ENCODE data around the gene ADARB2. TPM values are rescaled to one million over a fixed set of nuclear protein-coding genes. Genes with fewer than 3 reads are reported as not detected.
"Not testable (repeated sequence)": the region's sequence is repeated elsewhere in the genome, so short reads cannot be mapped to it uniquely, and the experiment has no call there.

The ADARB2 gene
- total RNA-seq, 1 donor from 2014 or later: 1.3 TPM

GRCh38 chr10:1327759-1328158, 409.6 kb downstream of the ADARB2 start:
- no peak for DNase-seq (ENCODE audit: low spot score)

GRCh38 chr10:1326514-1326913, 410.8 kb downstream of the ADARB2 start:
- not testable (repeated sequence) for DNase-seq (ENCODE audit: low spot score)

- DNase-seq (ENCODE audit: low spot score): no peak
These were observed 412.4 kb downstream of the ADARB2 start for GRCh38 chr10:1324903-1325302.

GRCh38 chr10:1323951-1324350, 413.4 kb downstream of the ADARB2 start:
- no peak for DNase-seq (ENCODE audit: low spot score)

GRCh38 chr10:1320739-1321320, 416.5 kb downstream of the ADARB2 start:
- DNase-seq (ENCODE audit: low spot score): no peak

- no peak for DNase-seq (ENCODE audit: low spot score)
These were observed 420.5 kb downstream of the ADARB2 start for GRCh38 chr10:1316809-1317143.

- no peak for DNase-seq (ENCODE audit: low spot score)
These were observed 421.1 kb downstream of the ADARB2 start for GRCh38 chr10:1316121-1316808.

- DNase-seq (ENCODE audit: low spot score): no peak
These were observed 422.1 kb downstream of the ADARB2 start for GRCh38 chr10:1315178-1315577.

- DNase-seq (ENCODE audit: low spot score): no peak
These were observed 425.6 kb downstream of the ADARB2 start for GRCh38 chr10:1311726-1312125.

GRCh38 chr10:1310271-1310789, 427.0 kb downstream of the ADARB2 start:
- DNase-seq (ENCODE audit: low spot score): no peak

- DNase-seq (ENCODE audit: low spot score): no peak
These were observed 427.6 kb downstream of the ADARB2 start for GRCh38 chr10:1309617-1310270.

GRCh38 chr10:1308962-1309616, 428.2 kb downstream of the ADARB2 start:
- no peak for DNase-seq (ENCODE audit: low spot score)

GRCh38 chr10:1308173-1308961, 429.0 kb downstream of the ADARB2 start:
- DNase-seq (ENCODE audit: low spot score): no peak

GRCh38 chr10:1301143-1301542, 436.2 kb downstream of the ADARB2 start:
- no peak for DNase-seq (ENCODE audit: low spot score)

- DNase-seq (ENCODE audit: low spot score): no peak
These were observed 437.1 kb downstream of the ADARB2 start for GRCh38 chr10:1300218-1300617.

GRCh38 chr10:1299041-1299726, 438.1 kb downstream of the ADARB2 start:
- DNase-seq (ENCODE audit: low spot score): no peak

GRCh38 chr10:1297566-1298301, 439.6 kb downstream of the ADARB2 start:
- DNase-seq (ENCODE audit: low spot score): no peak

- no peak for DNase-seq (ENCODE audit: low spot score)
These were observed 441.4 kb downstream of the ADARB2 start for GRCh38 chr10:1295756-1296480.

GRCh38 chr10:1294748-1295147, 442.6 kb downstream of the ADARB2 start:
- no peak for DNase-seq (ENCODE audit: low spot score)

Data from mucosa of gallbladder (tissue), 1 donor.